Stomach (tissue), 9 donors: ENCODE measurements around the gene SALL1. TPM values are rescaled to one million over a fixed set of nuclear protein-coding genes. Genes with fewer than 3 reads are reported as not detected.

Experiments
- DNase-seq, 2 donors: peaks; one replicate each; pipeline versions ENCODE4 v3.0.0 to v3.0.0-alpha.2; 2013 to 2019
- H3K27ac ChIP-seq, 5 donors: fragments of 200-600 bp in 4 of 5; sonication (generic) in 4 of 5; one replicate each; pipeline ENCODE4 v1.5.1; 2013 to 2019; ENCODE audit warnings: mild to moderate bottlenecking in 1 of 5, moderate library complexity in 1 of 5
- H3K27me3 ChIP-seq, 3 donors: fragments of 200-600 bp; sonication (generic); one replicate each; pipeline ENCODE4 v1.5.1; 2017 to 2019; ENCODE audit warnings: mixed run types in 1 of 3
- H3K36me3 ChIP-seq, 4 donors: fragments of 200-600 bp; sonication (generic); 1 replicate in 3 of 4; 2 replicates in 1 of 4; pipeline ENCODE4 v1.5.1; 2016 to 2019
- H3K4me1 ChIP-seq, 4 donors: fragments of 200-600 bp; sonication (generic); one replicate each; pipeline ENCODE4 v1.5.1; 2016 to 2019
- H3K4me3 ChIP-seq, 4 donors: fragments of 200-600 bp; sonication (generic) in 3 of 4; one replicate each; pipeline ENCODE4 v1.5.1; 2016 to 2019; ENCODE audit warnings: mild to moderate bottlenecking in 1 of 4
- H3K9me3 ChIP-seq, 4 donors: fragments of 200-600 bp; sonication (generic); one replicate each; pipeline ENCODE4 v1.5.1; 2016 to 2019
- EP300 ChIP-seq: sonication (generic); formaldehyde crosslinking; IDR thresholded peaks from one replicate; pipeline ENCODE4 v1.6.1; 2017; ENCODE audit warnings: antibody characterized with exemption
- POLR2A ChIP-seq, 4 donors: fragments of 450-650 bp; IDR thresholded peaks; one replicate each; pipeline ENCODE4 v1.6.1; 2016; ENCODE audit warnings: antibody characterized with exemption in 4 of 4, control low read depth in 2 of 4, mild to moderate bottlenecking in 1 of 4, moderate library complexity in 1 of 4
- POLR2AphosphoS5 ChIP-seq, 3 donors: sonication (generic); formaldehyde crosslinking; IDR thresholded peaks; one replicate each; pipeline ENCODE4 v1.6.1; 2016; ENCODE audit warnings: antibody characterized with exemption in 3 of 3
- WGBS, 5 donors: extraction: QIAGEN DNeasy Blood & Tissue Kit in 3 of 5; methylation state at CpG; one replicate each; pipeline versions ENCODE4 v1.1.5 to v1.1.7; 2013 to 2018; 5-methylcytosine and 5-hydroxymethylcytosine counted together
- intact Hi-C: fragments of 100-400 bp; cut with DNase I; formaldehyde crosslinking; loops from one replicate; pipeline ENCODE4 v1.15.1; 2023; ENCODE audit warnings: low total_unique reads
- polyA plus RNA-seq, 3 donors: library from polyadenylated mRNA; stranded (reverse); fragments of 200-250 nt; gene quantifications; one replicate each; pipeline ENCODE4 v1.2.3, GENCODE V29; 2013
- total RNA-seq, 5 donors: library from RNA; depleted of rRNA; stranded (reverse); fragments of >200 nt; gene quantifications; one replicate each; pipeline versions ENCODE4 v1.1.0 to v1.2.3, GENCODE V29; 2014 to 2016
- TF ChIP-seq, protein P1 (sequence below), 7 experiments: fragments of 450-650 bp in 4 of 7; fragments of 200-600 bp in 3 of 7; sonication (generic) in 3 of 7; IDR thresholded peaks; one replicate each; pipeline ENCODE4 v1.5.1; 2016 to 2019; ENCODE audit warnings: antibody characterized with exemption in 7 of 7, control low read depth in 2 of 7, mild to moderate bottlenecking in 1 of 7
- donor health status: healthy with polysubstance abuse.
- donor health status: Bipolar disorder and iron deficiency.
- donor health status: healthy.

SALL1 gene
- total and polyA plus RNA-seq, 8 donors, result 0.43 to 6.3 (median 0.97) TPM; not detected in 2

DNA sequence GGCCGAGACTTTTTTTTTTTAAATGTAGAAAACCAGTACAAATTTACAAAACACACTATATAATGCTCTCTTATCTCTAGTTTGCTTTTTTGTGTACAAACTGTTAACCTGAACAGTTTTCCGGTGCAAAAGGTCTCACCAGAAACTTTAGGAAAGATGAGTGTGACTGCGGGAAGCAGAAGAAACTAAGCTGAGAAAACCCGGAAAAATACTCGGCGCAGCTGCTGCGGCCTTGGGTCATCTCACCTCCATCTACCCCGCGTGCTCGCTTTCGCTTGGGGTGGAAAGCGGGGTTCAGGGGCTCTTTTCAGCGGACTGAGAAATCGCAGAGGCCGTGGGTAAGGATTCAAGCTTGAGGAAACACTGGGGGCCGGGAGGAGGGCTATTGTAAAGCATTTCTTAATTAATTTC is 1.8 kb downstream of the SALL1 start:
- no peak for TF ChIP-seq EP300
- TF ChIP-seq POLR2A (IDR thresholded peaks at IDR 0.05), result no peak
- TF ChIP-seq POLR2AphosphoS5 (IDR thresholded peaks at IDR 0.05), result no peak
- TF ChIP-seq, protein P1, sequence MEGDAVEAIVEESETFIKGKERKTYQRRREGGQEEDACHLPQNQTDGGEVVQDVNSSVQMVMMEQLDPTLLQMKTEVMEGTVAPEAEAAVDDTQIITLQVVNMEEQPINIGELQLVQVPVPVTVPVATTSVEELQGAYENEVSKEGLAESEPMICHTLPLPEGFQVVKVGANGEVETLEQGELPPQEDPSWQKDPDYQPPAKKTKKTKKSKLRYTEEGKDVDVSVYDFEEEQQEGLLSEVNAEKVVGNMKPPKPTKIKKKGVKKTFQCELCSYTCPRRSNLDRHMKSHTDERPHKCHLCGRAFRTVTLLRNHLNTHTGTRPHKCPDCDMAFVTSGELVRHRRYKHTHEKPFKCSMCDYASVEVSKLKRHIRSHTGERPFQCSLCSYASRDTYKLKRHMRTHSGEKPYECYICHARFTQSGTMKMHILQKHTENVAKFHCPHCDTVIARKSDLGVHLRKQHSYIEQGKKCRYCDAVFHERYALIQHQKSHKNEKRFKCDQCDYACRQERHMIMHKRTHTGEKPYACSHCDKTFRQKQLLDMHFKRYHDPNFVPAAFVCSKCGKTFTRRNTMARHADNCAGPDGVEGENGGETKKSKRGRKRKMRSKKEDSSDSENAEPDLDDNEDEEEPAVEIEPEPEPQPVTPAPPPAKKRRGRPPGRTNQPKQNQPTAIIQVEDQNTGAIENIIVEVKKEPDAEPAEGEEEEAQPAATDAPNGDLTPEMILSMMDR (IDR thresholded peaks at IDR 0.05), result no peak
- H3K27me3 ChIP-seq, result peaks cover 44 to 96% (median 52%) of the 10 kb centered on the region in 3 donors
- H3K4me3 ChIP-seq, result peak overlapping the region; percentile 32 to 53 (median 46)
- H3K9me3 ChIP-seq, result peaks cover 0 to 13% (median 0%) of the 10 kb centered on the region in 4 donors
- no peak for DNase-seq
- H3K36me3 ChIP-seq, result no peaks in the 10 kb centered on the region
- H3K4me1 ChIP-seq, result peaks cover 22 to 46% (median 35%) of the 10 kb centered on the region in 4 donors
- intact Hi-C loops, result no loop called here
- 34 to 46% (median 38%) methylated on average over 16 of the region's 16 CpGs for WGBS, 5 donors
- H3K27ac ChIP-seq, result peak overlapping the region; percentile 59 to 83 (median 78)

- WGBS, 5 donors, result 57 to 70% (median 64%) methylated on average over 2 of the region's 2 CpGs
- TF ChIP-seq POLR2A (IDR thresholded peaks at IDR 0.05) (no peak), EP300 (no peak), POLR2AphosphoS5 (IDR thresholded peaks at IDR 0.05) (no peak)
- TF ChIP-seq, protein P1 (IDR thresholded peaks at IDR 0.05), result no peak
- Histone ChIP-seq H3K4me3 (peak overlapping the region in 2 of 4 donors; percentile 45 to 53), H3K27me3 (peaks cover 39 to 96% (median 47%) of the 10 kb centered on the region in 3 donors), H3K27ac (peak overlapping the region in 4 of 5 donors; percentile 3 to 83 (median 78)), H3K36me3 (no peaks in the 10 kb centered on the region), H3K9me3 (peaks cover 0 to 8% (median 0%) of the 10 kb centered on the region in 4 donors), H3K4me1 (peaks cover 22 to 41% (median 33%) of the 10 kb centered on the region in 4 donors)
- intact Hi-C loops, result no loop called here
- DNase-seq, result no peak
These were observed 2.3 kb downstream of the SALL1 start for GRCh38 chr16:51148678-51149228.

DNA sequence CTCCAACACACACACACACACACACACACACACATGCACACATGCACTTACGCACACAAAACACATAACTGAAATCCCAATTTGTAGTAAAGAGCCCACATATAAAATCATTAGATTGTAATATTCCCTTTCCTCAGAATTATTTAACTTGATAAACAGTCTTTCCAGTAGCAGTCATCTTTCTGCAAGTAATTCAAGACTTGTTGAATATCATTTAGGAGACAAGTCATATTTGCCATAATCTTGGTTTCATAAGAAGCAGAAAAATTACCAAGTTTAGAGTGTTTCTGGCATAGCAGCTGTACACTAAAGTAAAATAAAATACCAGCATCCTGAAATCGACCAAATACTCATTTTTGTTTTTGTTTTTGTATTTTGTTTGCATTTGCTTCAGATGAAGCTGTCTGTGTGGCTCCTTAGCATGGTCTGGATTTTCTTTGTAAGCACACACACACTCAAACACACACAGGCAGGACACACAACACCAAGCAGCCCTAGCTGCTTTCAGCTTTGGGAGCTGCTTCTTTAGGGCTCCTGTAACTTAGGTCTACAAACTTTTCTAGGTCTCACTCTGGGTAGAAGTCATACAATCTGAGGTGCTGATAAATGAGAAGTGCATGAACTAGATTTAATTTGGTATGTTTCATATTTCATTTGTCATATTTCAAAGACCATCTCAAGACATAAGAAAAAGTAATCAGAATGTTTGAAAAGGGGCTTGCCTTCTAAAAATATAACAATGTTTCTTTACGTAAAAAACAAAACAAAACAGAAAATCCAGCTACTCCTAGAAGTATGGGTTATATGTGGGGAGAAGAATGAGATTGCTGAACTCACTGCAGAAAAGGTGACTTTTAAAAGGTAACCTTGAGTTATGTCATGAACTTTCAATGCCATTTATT is 3.0 kb downstream of the SALL1 start:
- Histone ChIP-seq H3K27ac (peak overlapping the region in 2 of 5 donors; percentile 29 to 83), H3K9me3 (peaks cover 0 to under 1% (median 0%) of the 10 kb centered on the region in 4 donors), H3K4me3 (peak overlapping the region in 1 of 4 donors; percentile 53), H3K36me3 (no peaks in the 10 kb centered on the region), H3K27me3 (peaks cover 35 to 93% (median 40%) of the 10 kb centered on the region in 3 donors), H3K4me1 (peaks cover 22 to 34% (median 30%) of the 10 kb centered on the region in 4 donors)
- intact Hi-C loops, result no loop called here
- WGBS, 5 donors, result 60 to 70% (median 69%) methylated on average over 3 of the region's 3 CpGs
- TF ChIP-seq EP300, result no peak
- TF ChIP-seq POLR2AphosphoS5 (IDR thresholded peaks at IDR 0.05), result no peak
- no peak for TF ChIP-seq POLR2A (IDR thresholded peaks at IDR 0.05)
- no peak for DNase-seq

GRCh38 chr16:51146256-51146924 is 4.7 kb downstream of the SALL1 start:
- WGBS, 5 donors, result 10 to 24% (median 16%) methylated on average over 6 of the region's 6 CpGs
- peaks cover 8 to 18% (median 15%) of the 10 kb centered on the region in 4 donors for H3K4me1 ChIP-seq
- peak overlapping the region in 1 of 5 donors; percentile 15 for H3K27ac ChIP-seq
- no peaks in the 10 kb centered on the region for H3K36me3 ChIP-seq
- peaks cover 21 to 92% (median 26%) of the 10 kb centered on the region in 3 donors for H3K27me3 ChIP-seq
- no peaks in the 10 kb centered on the region for H3K9me3 ChIP-seq
- DNase-seq, result peak in 1 of 2 donors; percentile 37
- no peak overlapping the region for H3K4me3 ChIP-seq
- no peak for TF ChIP-seq POLR2AphosphoS5 (IDR thresholded peaks at IDR 0.05)
- TF ChIP-seq, protein P1 (IDR thresholded peaks at IDR 0.05), result no peak
- TF ChIP-seq EP300, result no peak
- TF ChIP-seq POLR2A (IDR thresholded peaks at IDR 0.05), result no peak
- intact Hi-C loops, result no loop called here
